C4-2B (cell line): ENCODE measurements around the gene OSBPL8.

Experiments
- ZFX ChIP-seq: fragments of 450-650 bp; IDR thresholded peaks from 2 replicates; pipeline ENCODE4 v1.6.1; 2017
- TF ChIP-seq, protein P1 (sequence below): fragments of 450-650 bp; conservative IDR thresholded peaks from 2 replicates; pipeline ENCODE4 v1.5.1; 2017; ENCODE audit warnings: mild to moderate bottlenecking

DNA sequence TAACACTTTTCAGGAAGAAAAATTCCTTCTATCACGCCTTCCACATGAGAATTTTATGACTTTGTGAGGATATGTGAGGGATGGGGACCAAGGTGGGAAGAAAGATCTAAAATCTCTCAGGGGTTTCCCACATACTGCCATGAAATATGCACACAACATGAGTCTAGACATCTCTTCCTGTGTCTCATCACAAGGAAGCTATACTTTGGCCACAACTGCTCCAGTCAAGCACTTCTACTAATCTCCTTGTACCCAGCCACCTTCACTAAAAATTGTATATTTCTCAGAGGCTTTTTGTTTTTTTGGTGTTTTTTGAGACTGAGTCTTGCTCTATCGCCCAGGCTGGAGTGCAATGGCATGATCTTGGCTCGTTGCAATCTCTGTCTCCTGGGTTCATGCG, 3.2 kb downstream of the OSBPL8 start:
- TF ChIP-seq, protein P1, sequence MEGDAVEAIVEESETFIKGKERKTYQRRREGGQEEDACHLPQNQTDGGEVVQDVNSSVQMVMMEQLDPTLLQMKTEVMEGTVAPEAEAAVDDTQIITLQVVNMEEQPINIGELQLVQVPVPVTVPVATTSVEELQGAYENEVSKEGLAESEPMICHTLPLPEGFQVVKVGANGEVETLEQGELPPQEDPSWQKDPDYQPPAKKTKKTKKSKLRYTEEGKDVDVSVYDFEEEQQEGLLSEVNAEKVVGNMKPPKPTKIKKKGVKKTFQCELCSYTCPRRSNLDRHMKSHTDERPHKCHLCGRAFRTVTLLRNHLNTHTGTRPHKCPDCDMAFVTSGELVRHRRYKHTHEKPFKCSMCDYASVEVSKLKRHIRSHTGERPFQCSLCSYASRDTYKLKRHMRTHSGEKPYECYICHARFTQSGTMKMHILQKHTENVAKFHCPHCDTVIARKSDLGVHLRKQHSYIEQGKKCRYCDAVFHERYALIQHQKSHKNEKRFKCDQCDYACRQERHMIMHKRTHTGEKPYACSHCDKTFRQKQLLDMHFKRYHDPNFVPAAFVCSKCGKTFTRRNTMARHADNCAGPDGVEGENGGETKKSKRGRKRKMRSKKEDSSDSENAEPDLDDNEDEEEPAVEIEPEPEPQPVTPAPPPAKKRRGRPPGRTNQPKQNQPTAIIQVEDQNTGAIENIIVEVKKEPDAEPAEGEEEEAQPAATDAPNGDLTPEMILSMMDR: no peak
- TF ChIP-seq ZFX: no peak
